ENCODE results near the gene MGME1. TPM values are rescaled to one million over a fixed set of nuclear protein-coding genes. Genes with fewer than 3 reads are reported as not detected.

MGME1 gene
- total RNA-seq, 4 donors from 2014 or later = 11.2 to 18.9 (median 12.0) TPM

DNA sequence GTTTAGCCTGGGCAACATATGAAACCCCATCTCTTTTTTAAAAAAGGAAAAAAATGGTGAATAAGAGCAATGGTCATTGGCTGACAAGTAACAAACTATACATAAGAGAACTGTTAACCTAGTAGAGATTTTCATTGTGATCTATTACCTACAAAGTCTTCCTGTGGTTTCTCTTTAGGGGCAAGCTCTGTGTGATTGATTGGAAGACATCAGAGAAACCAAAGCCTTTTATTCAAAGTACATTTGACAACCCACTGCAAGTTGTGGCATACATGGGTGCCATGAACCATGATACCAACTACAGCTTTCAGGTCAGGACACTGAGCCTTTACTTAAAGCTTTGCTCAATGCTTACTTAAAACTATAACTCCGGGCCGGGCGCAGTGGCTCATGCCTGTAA is 19.2 kb downstream of the MGME1 start:
- Histone ChIP-seq H3K36me3 (peaks cover 0 to 64% (median 10%) of the 10 kb centered on the region in 3 donors), H3K9me3 (no peaks in the 10 kb centered on the region), H3K27me3 (no peaks in the 10 kb centered on the region), H3K4me1 (peaks cover 0 to 2% (median 0%) of the 10 kb centered on the region in 3 donors), H3K4me3 (no peak overlapping the region), H3K27ac (no peak overlapping the region)
- no peak for TF ChIP-seq POLR2A (IDR thresholded peaks at IDR 0.05)
- intact Hi-C loops (cut with DNase I) = no loop called here
- no peak for DNase-seq
- WGBS, 2 donors = 100% methylated on average over 3 of the region's 3 CpGs; no CpG with 5 or more reads in 1 of the 2 donors

DNA sequence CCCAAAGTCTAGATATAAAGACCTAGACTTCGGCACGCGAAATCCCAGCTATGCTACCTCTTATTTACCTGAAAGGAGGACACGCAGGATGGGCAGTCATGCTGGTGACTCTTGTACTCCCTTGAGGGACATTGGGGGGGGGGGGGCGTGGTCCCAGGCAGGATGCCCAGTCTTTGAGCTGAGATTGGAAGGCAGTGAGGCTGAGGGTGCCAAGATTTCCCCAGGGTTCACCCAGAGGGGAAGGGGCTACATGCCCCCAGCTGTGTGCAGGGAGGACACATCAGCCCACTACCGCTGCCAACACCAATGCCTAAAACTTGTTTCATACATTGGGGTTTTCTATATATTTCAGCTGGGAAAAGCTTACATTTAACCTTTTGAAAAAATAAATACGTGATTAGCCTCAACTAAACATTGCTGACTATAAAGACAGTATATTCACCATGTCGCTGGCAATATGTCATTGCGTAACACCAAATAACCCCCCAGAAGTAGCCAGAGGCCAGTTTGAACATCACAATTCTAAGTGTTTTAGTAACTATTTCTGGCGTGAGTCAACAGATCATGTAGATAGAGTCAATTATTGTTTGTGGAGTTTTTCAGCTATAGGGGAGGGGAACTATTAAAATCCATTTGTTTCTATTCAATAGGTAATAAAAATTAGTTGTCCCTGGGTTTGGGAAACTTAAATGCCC is 21.6 kb downstream of the MGME1 start:
- no peak for DNase-seq
- WGBS, 2 donors = 85 to 94% methylated on average over 9 of the region's 10 CpGs
- Histone ChIP-seq H3K36me3 (peaks cover 0 to 58% (median 10%) of the 10 kb centered on the region in 3 donors), H3K4me3 (no peak overlapping the region), H3K27me3 (no peaks in the 10 kb centered on the region), H3K4me1 (peaks cover 0 to 5% (median 0%) of the 10 kb centered on the region in 3 donors), H3K9me3 (no peaks in the 10 kb centered on the region), H3K27ac (no peak overlapping the region)
- no peak for TF ChIP-seq POLR2A (IDR thresholded peaks at IDR 0.05)
- TF ChIP-seq, protein P1, sequence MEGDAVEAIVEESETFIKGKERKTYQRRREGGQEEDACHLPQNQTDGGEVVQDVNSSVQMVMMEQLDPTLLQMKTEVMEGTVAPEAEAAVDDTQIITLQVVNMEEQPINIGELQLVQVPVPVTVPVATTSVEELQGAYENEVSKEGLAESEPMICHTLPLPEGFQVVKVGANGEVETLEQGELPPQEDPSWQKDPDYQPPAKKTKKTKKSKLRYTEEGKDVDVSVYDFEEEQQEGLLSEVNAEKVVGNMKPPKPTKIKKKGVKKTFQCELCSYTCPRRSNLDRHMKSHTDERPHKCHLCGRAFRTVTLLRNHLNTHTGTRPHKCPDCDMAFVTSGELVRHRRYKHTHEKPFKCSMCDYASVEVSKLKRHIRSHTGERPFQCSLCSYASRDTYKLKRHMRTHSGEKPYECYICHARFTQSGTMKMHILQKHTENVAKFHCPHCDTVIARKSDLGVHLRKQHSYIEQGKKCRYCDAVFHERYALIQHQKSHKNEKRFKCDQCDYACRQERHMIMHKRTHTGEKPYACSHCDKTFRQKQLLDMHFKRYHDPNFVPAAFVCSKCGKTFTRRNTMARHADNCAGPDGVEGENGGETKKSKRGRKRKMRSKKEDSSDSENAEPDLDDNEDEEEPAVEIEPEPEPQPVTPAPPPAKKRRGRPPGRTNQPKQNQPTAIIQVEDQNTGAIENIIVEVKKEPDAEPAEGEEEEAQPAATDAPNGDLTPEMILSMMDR (IDR thresholded peaks at IDR 0.05) = no peak
- intact Hi-C loops (cut with DNase I) = loop anchor here (10.0 kb wide), 1 partner anchor 316 kb away; no protein-coding TSS in a partner anchor

DNA sequence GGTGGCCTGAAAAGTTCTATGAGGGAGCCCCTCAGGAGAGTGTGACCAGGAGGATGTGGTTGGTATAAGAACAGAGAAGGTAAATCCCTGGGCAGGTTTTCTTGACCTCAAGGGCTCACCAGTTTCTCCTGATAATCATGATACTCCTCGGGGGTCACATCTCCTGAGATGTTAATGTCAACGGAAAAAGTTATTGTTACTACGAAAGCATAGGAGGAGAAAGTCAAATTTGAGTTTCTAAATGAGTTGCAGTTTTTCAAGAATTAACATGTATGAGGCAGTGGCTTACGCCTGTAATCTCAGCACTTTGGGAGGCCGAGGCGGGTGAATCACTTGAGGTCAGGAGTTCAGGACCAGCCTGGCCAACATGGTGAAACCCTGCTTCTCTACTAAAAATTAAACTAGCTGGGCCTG is 23.4 kb downstream of the MGME1 start:
- DNase-seq = no peak
- peaks cover 0 to 14% (median 0%) of the 10 kb centered on the region in 3 donors for H3K4me1 ChIP-seq
- no peaks in the 10 kb centered on the region for H3K9me3 ChIP-seq
- peaks cover 0 to 42% (median 10%) of the 10 kb centered on the region in 3 donors for H3K36me3 ChIP-seq
- TF ChIP-seq, protein P1 (IDR thresholded peaks at IDR 0.05) = no peak
- TF ChIP-seq POLR2A (IDR thresholded peaks at IDR 0.05) = no peak
- H3K27me3 ChIP-seq = no peaks in the 10 kb centered on the region
- no peak overlapping the region for H3K27ac ChIP-seq
- 56 to 63% methylated on average over 4 to 6 of the region's 6 CpGs for WGBS, 2 donors
- intact Hi-C loops (cut with DNase I) = loop anchor here (10.0 kb wide), 1 partner anchor 317 kb away; no protein-coding TSS in a partner anchor
- no peak overlapping the region for H3K4me3 ChIP-seq

DNA sequence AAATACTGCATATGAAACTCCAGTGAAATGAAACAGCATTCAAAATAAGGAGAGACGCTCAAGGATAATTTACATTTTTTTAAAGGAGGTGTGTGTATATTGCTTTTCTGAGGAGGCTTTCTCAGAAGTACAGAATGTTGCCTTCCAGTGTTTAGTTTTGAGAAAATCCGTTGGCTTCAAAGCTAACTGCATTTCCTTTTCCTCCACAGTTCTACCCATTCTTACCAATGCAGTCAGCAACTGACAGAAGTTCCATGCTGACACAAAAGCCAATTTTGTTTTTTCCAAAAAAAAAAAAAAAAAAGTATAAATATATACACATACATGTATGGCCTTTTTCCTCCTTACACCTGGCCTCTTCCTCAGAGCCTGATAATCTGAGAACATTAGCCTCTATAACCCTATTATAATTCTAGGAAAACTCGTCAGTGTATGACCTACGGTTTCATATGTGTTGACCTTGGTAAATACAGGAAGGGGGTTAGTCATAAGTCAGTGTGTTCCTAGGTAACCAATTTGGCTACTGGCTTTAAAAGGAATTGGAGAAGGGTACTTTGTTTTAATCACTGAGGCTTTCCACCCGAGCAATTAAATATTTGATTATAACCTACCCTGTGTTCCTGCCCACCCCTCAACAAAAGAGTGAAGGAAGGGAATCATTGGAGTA is 24.2 kb downstream of the MGME1 start:
- WGBS, 2 donors = 48 to 64% methylated on average over 5 of the region's 5 CpGs
- no peaks in the 10 kb centered on the region for H3K27me3 ChIP-seq
- H3K4me1 ChIP-seq = peaks cover 0 to 14% (median 0%) of the 10 kb centered on the region in 3 donors
- no peak for DNase-seq
- no peak overlapping the region for H3K4me3 ChIP-seq
- TF ChIP-seq, protein P1 (IDR thresholded peaks at IDR 0.05) = no peak
- no peak for TF ChIP-seq POLR2A (IDR thresholded peaks at IDR 0.05)
- peak overlapping the region in 1 of 4 donors; percentile 16 for H3K27ac ChIP-seq
- H3K9me3 ChIP-seq = no peaks in the 10 kb centered on the region
- peaks cover 0 to 36% (median 10%) of the 10 kb centered on the region in 3 donors for H3K36me3 ChIP-seq
- intact Hi-C loops (cut with DNase I) = loop anchor here (10.0 kb wide), 1 partner anchor 318 kb away; no protein-coding TSS in a partner anchor

DNA sequence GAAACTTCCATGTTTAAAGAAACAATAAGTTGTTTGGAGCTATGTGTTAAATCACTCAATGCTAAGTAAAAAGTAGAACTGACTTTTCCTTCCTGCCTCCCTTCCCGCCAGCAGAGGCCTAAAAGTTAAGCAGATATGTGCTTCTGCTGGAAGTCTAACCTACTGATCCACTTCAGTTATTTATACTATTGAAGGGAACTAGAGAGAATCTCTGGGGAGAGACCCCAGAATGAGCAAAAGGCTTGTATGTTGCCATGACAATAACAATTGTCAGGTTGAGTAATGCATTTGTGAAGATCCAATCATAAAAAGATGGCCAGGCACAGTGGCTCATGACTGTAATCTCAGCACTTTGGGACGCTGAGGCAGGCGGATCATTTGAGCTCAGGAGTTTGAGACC is 24.7 kb downstream of the MGME1 start:
- intact Hi-C loops (cut with DNase I) = loop anchor here (10.0 kb wide), 1 partner anchor 319 kb away; no protein-coding TSS in a partner anchor
- TF ChIP-seq, protein P1 (IDR thresholded peaks at IDR 0.05) = no peak
- 70 to 88% methylated on average over 3 of the region's 3 CpGs for WGBS, 2 donors

More for the DNA sequence above, 24.7 kb downstream of the MGME1 start:
- peak overlapping the region in 2 of 4 donors; percentile 5 to 16 for H3K27ac ChIP-seq
- H3K27me3 ChIP-seq = no peaks in the 10 kb centered on the region
- DNase-seq = no peak
- H3K36me3 ChIP-seq = peaks cover 0 to 30% (median 7%) of the 10 kb centered on the region in 3 donors
- H3K4me3 ChIP-seq = no peak overlapping the region
- H3K4me1 ChIP-seq = peaks cover 0 to 14% (median 0%) of the 10 kb centered on the region in 3 donors
- H3K9me3 ChIP-seq = no peaks in the 10 kb centered on the region
